GM12878 (cell line): Measurements from ENCODE around the gene PHF21B. TPM values are rescaled to one million over a fixed set of nuclear protein-coding genes. Genes with fewer than 3 reads are reported as not detected.

Experiments
- ATAC-seq: fragments of 200-7000 bp; cut with Tn5 transposase; 3 replicates; pipeline ENCODE4 v1.9.1; 2020; ENCODE audit warnings: mild to moderate bottlenecking, moderate library complexity
- BruUV-seq: library from RNA; stranded (reverse); fragments of 400-500 nt; replicated peaks from 2 replicates; lab custom pipeline; 2021; lab: Mats Ljungman, UMichigan
- CTCF ChIA-PET: fragments of 300-600 bp; sonication (Branson Sonifier 250); formaldehyde crosslinking; extraction: SDS; loops from one replicate; lab custom pipeline; 2021; ENCODE audit warnings: inconsistent platforms; lab: Yijun Ruan, JAX
- POLR2A ChIA-PET: fragments of 350-600 bp; formaldehyde crosslinking; extraction: SDS; loops from one replicate; lab custom pipeline; 2021; ENCODE audit warnings: inconsistent platforms; lab: Charles Lee
- RAD21 ChIA-PET: fragments of 300-600 bp; sonication (Branson Sonifier 250); formaldehyde crosslinking; loops from one replicate; lab custom pipeline; 2023; ENCODE audit warnings: antibody characterized with exemption; ENCODE audit not compliant: unreplicated experiment; lab: Charles Lee
- SMC1A ChIA-PET: fragments of 300-600 bp; sonication (Branson Sonifier 250); formaldehyde crosslinking; loops from one replicate; lab custom pipeline; 2023; ENCODE audit not compliant: unreplicated experiment, uncharacterized antibody; lab: Charles Lee
- DNase-seq: peaks from one replicate; pipeline ENCODE4 v3.0.0-alpha.2; 2011; ENCODE audit warnings: low read depth, low spot score
- FAIRE-seq: peaks from 3 replicates; lab custom pipeline; 2011; peaks lifted over from hg19 to GRCh38; lab: Jason Lieb, UNC
- H2AFZ ChIP-seq: 2 replicates; pipeline ENCODE4 v1.6.0; 2011; ENCODE audit warnings: low read depth, low read length, control low read depth; ENCODE audit not compliant: control insufficient read depth
- H3K27ac ChIP-seq: 2 replicates; pipeline ENCODE4 v1.5.1; 2011; ENCODE audit warnings: control low read depth; ENCODE audit not compliant: control insufficient read depth, insufficient read depth
- H3K27me3 ChIP-seq, 2 experiments: replicated peaks in 1 of 2; 2 replicates each; pipeline versions ENCODE4 v1.6.0 to v1.6.1; 2011; ENCODE audit warnings: low read length in 1 of 2; ENCODE audit not compliant: control insufficient read depth in 2 of 2, insufficient read depth in 2 of 2
- H3K36me3 ChIP-seq, 2 experiments: 2 replicates each; pipeline ENCODE4 v1.5.1; 2011; ENCODE audit warnings: low read length in 1 of 2; ENCODE audit not compliant: control insufficient read depth in 2 of 2, insufficient read depth in 2 of 2
- H3K4me1 ChIP-seq: 2 replicates; pipeline ENCODE4 v1.6.1; 2011; ENCODE audit warnings: mild to moderate bottlenecking, low read length, moderate library complexity, mixed read lengths; ENCODE audit not compliant: control insufficient read depth, insufficient read depth
- H3K4me2 ChIP-seq: 2 replicates; pipeline ENCODE4 v1.6.0; 2011; ENCODE audit warnings: control low read depth; ENCODE audit not compliant: control insufficient read depth, insufficient read depth
- H3K4me3 ChIP-seq: fragments of 200-600 bp; sonication (generic); 2 replicates; pipeline ENCODE4 v1.5.1; 2016
- H3K79me2 ChIP-seq: 2 replicates; pipeline ENCODE4 v1.6.0; 2011; ENCODE audit warnings: low read length; ENCODE audit not compliant: control insufficient read depth, insufficient read depth
- H3K9ac ChIP-seq: 2 replicates; pipeline ENCODE4 v1.8.0; 2011; ENCODE audit warnings: low read length, control low read depth, mixed read lengths; ENCODE audit not compliant: control insufficient read depth, insufficient read depth
- H3K9me3 ChIP-seq: replicated peaks from 3 replicates; pipeline ENCODE4 v1.5.1; 2011; ENCODE audit warnings: mild to moderate bottlenecking, low read length; ENCODE audit not compliant: control insufficient read depth, insufficient read depth
- H4K20me1 ChIP-seq: 2 replicates; pipeline ENCODE4 v1.6.0; 2011; ENCODE audit not compliant: control insufficient read depth, insufficient read depth
- BMI1 ChIP-seq: fragments of 450-650 bp; IDR thresholded peaks from 2 replicates; pipeline ENCODE4 v1.6.1; 2016; ENCODE audit warnings: mild to moderate bottlenecking, moderate library complexity, borderline replicate concordance
- CBX3 ChIP-seq: fragments of 200-600 bp; sonication (generic); IDR thresholded peaks from 2 replicates; pipeline ENCODE4 v1.6.1; 2016; ENCODE audit warnings: low read depth, borderline replicate concordance
- DPF2 ChIP-seq: fragments of 450-650 bp; IDR thresholded peaks from 2 replicates; pipeline ENCODE4 v1.6.1; 2017; ENCODE audit warnings: mild to moderate bottlenecking
- FOXM1 ChIP-seq: IDR thresholded peaks from 2 replicates; pipeline ENCODE4 v1.6.1; 2012; ENCODE audit warnings: low read depth, mild to moderate bottlenecking, inconsistent platforms, low read length, moderate library complexity
- HCFC1 ChIP-seq: fragments of 150-350 bp; IDR thresholded peaks from 2 replicates; pipeline ENCODE4 v1.6.1; 2014; ENCODE audit warnings: low read length
- IKZF2 ChIP-seq, 2 experiments: fragments of 450-650 bp; IDR thresholded peaks; 2 replicates each; pipeline ENCODE4 v1.6.1; 2017; ENCODE audit warnings: mild to moderate bottlenecking in 2 of 2, moderate library complexity in 2 of 2
- KLF5 ChIP-seq: fragments of 450-650 bp; IDR thresholded peaks from 2 replicates; pipeline ENCODE4 v1.6.1; 2014; ENCODE audit warnings: mild to moderate bottlenecking; ENCODE audit not compliant: partially characterized antibody
- MXI1 ChIP-seq: fragments of 150-350 bp; IDR thresholded peaks from 2 replicates; pipeline ENCODE4 v1.6.1; 2011; ENCODE audit warnings: low read depth, mild to moderate bottlenecking, inconsistent platforms, low read length, improper control_type of control experiment
- POLR2AphosphoS5 ChIP-seq: IDR thresholded peaks from 2 replicates; pipeline ENCODE4 v1.6.1; 2011; ENCODE audit warnings: mild to moderate bottlenecking, low read length, inconsistent platforms
- RAD51 ChIP-seq: fragments of 450-650 bp; IDR thresholded peaks from 2 replicates; pipeline ENCODE4 v1.6.1; 2016; ENCODE audit warnings: moderate library complexity, mild to moderate bottlenecking, inconsistent platforms
- SIX5 ChIP-seq: IDR thresholded peaks from 2 replicates; pipeline ENCODE4 v1.6.1; 2011; ENCODE audit warnings: mild to moderate bottlenecking, low read depth, low read length, moderate library complexity; ENCODE audit not compliant: severe bottlenecking
- ZZZ3 ChIP-seq: IDR thresholded peaks from 2 replicates; pipeline ENCODE4 v1.6.1; 2011; ENCODE audit warnings: low read depth; ENCODE audit not compliant: control insufficient read depth, insufficient read length
- WGBS: methylation state at CpG from one replicate; pipeline ENCODE4 v1.1.6; 2016; ENCODE audit warnings: low lambda C conversion rate; ENCODE audit not compliant: insufficient replicate concordance, insufficient coverage; ENCODE audit errors: missing lambda C conversion rate; 5-methylcytosine and 5-hydroxymethylcytosine counted together
- in situ Hi-C: fragments of 300-500 bp; cut with MboI; formaldehyde crosslinking; loops from 9 replicates; pipeline ENCODE4 v1.14.3; 2018; ENCODE audit warnings: mixed read lengths
- intact Hi-C: fragments of 100-400 bp; cut with micrococcal nuclease; formaldehyde crosslinking; loops from one replicate; pipeline ENCODE4 v1.14.2; 2022; ENCODE audit not compliant: unreplicated experiment
- polyA plus RNA-seq, 11 experiments: library from polyadenylated mRNA; depleted of rRNA in 4 of 11; unstranded in 6 of 11; stranded (reverse) in 5 of 11; fragments of >200 nt; fragmentation: Nextera tagmentation in 4 of 11; fragmentation: Illumina TruSeq in 1 of 11; extraction: Ambion mirVana in 4 of 11; extraction: Trizol in 1 of 11; gene quantifications; 1 replicate in 1 of 11; 2 replicates in 10 of 11; pipeline versions ENCODE4 v1.2.1 to v1.2.3, GENCODE V29; 2011 to 2016; ENCODE audit warnings: inconsistent platforms in 2 of 11, missing spikeins in 2 of 11, low read depth in 1 of 11
- total RNA-seq, 4 experiments: library from RNA; depleted of rRNA in 3 of 4; stranded (reverse); fragments of >200 nt in 3 of 4; fragmentation: Illumina TruSeq in 1 of 4; extraction: Trizol in 1 of 4; gene quantifications; 2 replicates each; pipeline versions ENCODE4 v1.2.1 to v1.2.3, GENCODE V29; 2013 to 2021
- TF ChIP-seq, protein P1 (sequence below): IDR thresholded peaks from 2 replicates; pipeline ENCODE4 v1.6.1; 2011; ENCODE audit warnings: mild to moderate bottlenecking, low read depth, low read length, moderate library complexity; ENCODE audit not compliant: insufficient replicate concordance
- TF ChIP-seq, protein P2 (sequence below), 3 experiments: IDR thresholded peaks in 2 of 3; conservative IDR thresholded peaks in 1 of 3; 2 replicates each; pipeline ENCODE4 v1.5.1; 2011; ENCODE audit warnings: low read depth in 3 of 3, low read length in 3 of 3, mild to moderate bottlenecking in 3 of 3, control low read depth in 2 of 3, moderate library complexity in 2 of 3, inconsistent platforms in 1 of 3, mixed read lengths in 1 of 3; ENCODE audit not compliant: control insufficient read depth in 2 of 3, insufficient read depth in 1 of 3; ENCODE audit errors: extremely low read depth in 1 of 3

The PHF21B gene
- total and polyA plus RNA-seq, 10 of the 15 experiments (the other 5 are each of a cell fraction or from before 2014, with no cell fraction given), result 0.03 to 0.35 TPM; not detected in 8

DNA sequence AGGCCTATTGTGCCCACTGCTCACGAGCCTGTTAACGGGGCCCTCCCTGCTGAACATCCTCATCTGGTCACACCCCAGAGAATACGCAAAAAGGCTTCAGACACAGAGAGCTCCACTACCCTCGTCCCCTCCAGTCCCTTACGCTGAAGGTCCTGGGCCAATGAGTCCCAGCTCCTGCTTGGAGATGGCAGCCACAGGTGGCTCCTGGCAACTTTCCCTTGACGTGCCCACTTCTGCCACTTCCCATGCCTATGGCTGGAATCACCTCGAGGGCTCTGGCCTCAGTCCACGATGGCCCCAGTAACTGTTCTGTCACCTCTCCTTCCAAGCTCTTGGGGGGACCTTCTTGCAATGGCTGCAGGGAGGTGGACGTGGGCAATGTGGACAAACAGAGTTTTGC is 12.7 kb downstream of the PHF21B start:
- RAD21 ChIA-PET, result no interaction called here
- no peaks in the 10 kb centered on the region; a peak in 3 of 4 replicates for H3K27me3 ChIP-seq
- WGBS, result 22% methylated on average over 9 of the region's 9 CpGs
- CTCF ChIA-PET, result interaction anchor here (0.5 kb wide), 1 partner anchor 98 kb away, joined by 3 read pairs; no protein-coding TSS in a partner anchor
- TF ChIP-seq IKZF2 (IDR thresholded peaks at IDR 0.05), result no peak
- TF ChIP-seq POLR2AphosphoS5, result no peak
- no peak for TF ChIP-seq DPF2
- TF ChIP-seq SIX5, result no peak
- TF ChIP-seq ZZZ3, result no peak
- no peak for TF ChIP-seq MXI1
- no peak for TF ChIP-seq HCFC1
- TF ChIP-seq BMI1, result no peak
- no peak for TF ChIP-seq RAD51
- no peak for TF ChIP-seq CBX3
- no peak for TF ChIP-seq KLF5
- TF ChIP-seq, protein P1, sequence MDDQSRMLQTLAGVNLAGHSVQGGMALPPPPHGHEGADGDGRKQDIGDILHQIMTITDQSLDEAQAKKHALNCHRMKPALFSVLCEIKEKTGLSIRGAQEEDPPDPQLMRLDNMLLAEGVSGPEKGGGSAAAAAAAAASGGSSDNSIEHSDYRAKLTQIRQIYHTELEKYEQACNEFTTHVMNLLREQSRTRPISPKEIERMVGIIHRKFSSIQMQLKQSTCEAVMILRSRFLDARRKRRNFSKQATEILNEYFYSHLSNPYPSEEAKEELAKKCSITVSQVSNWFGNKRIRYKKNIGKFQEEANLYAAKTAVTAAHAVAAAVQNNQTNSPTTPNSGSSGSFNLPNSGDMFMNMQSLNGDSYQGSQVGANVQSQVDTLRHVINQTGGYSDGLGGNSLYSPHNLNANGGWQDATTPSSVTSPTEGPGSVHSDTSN, result no peak
- no peak for TF ChIP-seq FOXM1
- TF ChIP-seq, protein P2, sequence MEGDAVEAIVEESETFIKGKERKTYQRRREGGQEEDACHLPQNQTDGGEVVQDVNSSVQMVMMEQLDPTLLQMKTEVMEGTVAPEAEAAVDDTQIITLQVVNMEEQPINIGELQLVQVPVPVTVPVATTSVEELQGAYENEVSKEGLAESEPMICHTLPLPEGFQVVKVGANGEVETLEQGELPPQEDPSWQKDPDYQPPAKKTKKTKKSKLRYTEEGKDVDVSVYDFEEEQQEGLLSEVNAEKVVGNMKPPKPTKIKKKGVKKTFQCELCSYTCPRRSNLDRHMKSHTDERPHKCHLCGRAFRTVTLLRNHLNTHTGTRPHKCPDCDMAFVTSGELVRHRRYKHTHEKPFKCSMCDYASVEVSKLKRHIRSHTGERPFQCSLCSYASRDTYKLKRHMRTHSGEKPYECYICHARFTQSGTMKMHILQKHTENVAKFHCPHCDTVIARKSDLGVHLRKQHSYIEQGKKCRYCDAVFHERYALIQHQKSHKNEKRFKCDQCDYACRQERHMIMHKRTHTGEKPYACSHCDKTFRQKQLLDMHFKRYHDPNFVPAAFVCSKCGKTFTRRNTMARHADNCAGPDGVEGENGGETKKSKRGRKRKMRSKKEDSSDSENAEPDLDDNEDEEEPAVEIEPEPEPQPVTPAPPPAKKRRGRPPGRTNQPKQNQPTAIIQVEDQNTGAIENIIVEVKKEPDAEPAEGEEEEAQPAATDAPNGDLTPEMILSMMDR (IDR thresholded peaks at IDR 0.05 in 2 of 3, conservative IDR thresholded peaks at IDR 0.05 in 1 of 3; ENCODE audit: control insufficient read depth in 2 of 3, extremely low read depth in 1 of 3, insufficient read depth in 1 of 3, low read depth in 3 of 3, low read length in 3 of 3), result no peak
- in situ Hi-C loops, result no loop called here
- no peaks in the 10 kb centered on the region for H3K36me3 ChIP-seq
- intact Hi-C loops, result no loop called here
- H2AFZ ChIP-seq, result no peak overlapping the region
- no peaks in the 10 kb centered on the region; the same call in 2 of the 3 replicates for H3K9me3 ChIP-seq
- no peak overlapping the region for H3K4me3 ChIP-seq
- H3K9ac ChIP-seq, result no peak overlapping the region
- no peaks in the 10 kb centered on the region for H4K20me1 ChIP-seq
- no peak overlapping the region for H3K27ac ChIP-seq
- ATAC-seq (no peak), FAIRE-seq (no peak), DNase-seq (no peak)
- H3K79me2 ChIP-seq, result no peaks in the 10 kb centered on the region
- H3K4me2 ChIP-seq, result no peak overlapping the region
- H3K4me1 ChIP-seq, result no peaks in the 10 kb centered on the region
- POLR2A ChIA-PET, result no interaction called here
- BruUV-seq, result no TSS peak
- SMC1A ChIA-PET, result no interaction called here
